IMR-90 (cell line): ENCODE results near the gene HEATR1. TPM values are rescaled to one million over a fixed set of nuclear protein-coding genes. Genes with fewer than 3 reads are reported as not detected.

ENCODE experiments used
- ATAC-seq: fragments of 200-7000 bp; cut with Tn5 transposase; 2 replicates; pipeline ENCODE4 v1.9.1; 2020; ENCODE audit warnings: low read depth, mild to moderate bottlenecking, moderate library complexity
- BruUV-seq: library from RNA; stranded (reverse); fragments of 400-500 nt; replicated peaks from 2 replicates; lab custom pipeline; 2021; lab: Mats Ljungman, UMichigan
- CTCF ChIA-PET: fragments of 300-600 bp; formaldehyde crosslinking; extraction: SDS; loops from one replicate; lab custom pipeline; 2021; ENCODE audit warnings: antibody characterized with exemption; lab: Yijun Ruan, JAX
- POLR2A ChIA-PET: fragments of 300-600 bp; sonication (Branson Sonifier 250); formaldehyde crosslinking; loops from one replicate; lab custom pipeline; 2022; ENCODE audit warnings: antibody characterized with exemption; ENCODE audit not compliant: unreplicated experiment; lab: Charles Lee
- DNase-seq: peaks from one replicate; pipeline ENCODE4 v3.0.0; 2013
- H2AFZ ChIP-seq: replicated peaks from 2 replicates; pipeline ENCODE3; 2013; ENCODE audit warnings: low read length, mild to moderate bottlenecking; ENCODE audit not compliant: poor library complexity
- H2AK5ac ChIP-seq: 2 replicates; pipeline ENCODE4 v1.6.1; 2013; ENCODE audit warnings: low read depth, low read length, inconsistent platforms
- H2AK9ac ChIP-seq: replicated peaks from 2 replicates; pipeline ENCODE3; 2013; ENCODE audit warnings: mild to moderate bottlenecking, low read depth, low read length, moderate library complexity; ENCODE audit not compliant: poor library complexity
- H2BK120ac ChIP-seq: 2 replicates; pipeline ENCODE4 v1.6.1; 2013; ENCODE audit warnings: low read depth, low read length, inconsistent platforms
- H2BK15ac ChIP-seq: 3 replicates; pipeline ENCODE4 v1.6.1; 2013; ENCODE audit warnings: low read depth, low read length, inconsistent platforms
- H2BK20ac ChIP-seq: 2 replicates; pipeline ENCODE4 v1.6.1; 2013; ENCODE audit warnings: low read depth, mild to moderate bottlenecking, inconsistent platforms, low read length, moderate library complexity
- H2BK5ac ChIP-seq: 2 replicates; pipeline ENCODE4 v1.6.1; 2013; ENCODE audit warnings: mild to moderate bottlenecking, low read depth, low read length, inconsistent platforms; ENCODE audit not compliant: poor library complexity, severe bottlenecking
- H3K14ac ChIP-seq: replicated peaks from 2 replicates; pipeline ENCODE4 v1.6.1; 2013; ENCODE audit warnings: low read depth, low read length, inconsistent platforms
- H3K18ac ChIP-seq: 2 replicates; pipeline ENCODE4 v1.6.1; 2013; ENCODE audit warnings: low read depth, low read length, control low read depth
- H3K23ac ChIP-seq: 2 replicates; pipeline ENCODE4 v1.6.1; 2013; ENCODE audit warnings: low read depth, low read length, inconsistent platforms
- H3K27ac ChIP-seq: 2 replicates; pipeline ENCODE4 v1.5.1; 2013; ENCODE audit warnings: mild to moderate bottlenecking, control low read depth, low read length; ENCODE audit not compliant: insufficient read depth
- H3K27me3 ChIP-seq: 2 replicates; pipeline ENCODE4 v1.6.1; 2013; ENCODE audit warnings: low read length; ENCODE audit not compliant: control insufficient read depth, insufficient read depth
- H3K36me3 ChIP-seq: 2 replicates; pipeline ENCODE4 v1.6.1; 2013; ENCODE audit warnings: low read length, mixed read lengths; ENCODE audit not compliant: control insufficient read depth, insufficient read depth
- H3K4ac ChIP-seq: 2 replicates; pipeline ENCODE4 v1.6.1; 2013; ENCODE audit warnings: low read depth, low read length, inconsistent platforms
- H3K4me1 ChIP-seq: 2 replicates; pipeline ENCODE4 v1.6.1; 2013; ENCODE audit warnings: low read length, mixed read lengths; ENCODE audit not compliant: control insufficient read depth, insufficient read depth
- H3K4me2 ChIP-seq: 2 replicates; pipeline ENCODE4 v1.6.1; 2013; ENCODE audit warnings: low read depth, mild to moderate bottlenecking, control low read depth, low read length, moderate library complexity
- H3K4me3 ChIP-seq: 2 replicates; pipeline ENCODE4 v1.5.1; 2013; ENCODE audit warnings: low read depth, mild to moderate bottlenecking, control low read depth, low read length, moderate library complexity; ENCODE audit not compliant: insufficient read depth
- H3K56ac ChIP-seq: 2 replicates; pipeline ENCODE4 v1.6.1; 2013; ENCODE audit warnings: low read length, inconsistent platforms; ENCODE audit not compliant: insufficient read depth; ENCODE audit errors: extremely low read depth
- H3K79me1 ChIP-seq, 2 experiments: 2 replicates each; pipeline ENCODE4 v1.6.1; 2013; ENCODE audit warnings: low read length in 2 of 2, inconsistent platforms in 1 of 2, low read depth in 1 of 2
- H3K9ac ChIP-seq: 2 replicates; pipeline ENCODE4 v1.6.1; 2013; ENCODE audit warnings: low read depth, low read length, control low read depth
- H3K9me1 ChIP-seq: 2 replicates; pipeline ENCODE4 v1.6.1; 2013; ENCODE audit warnings: low read length, inconsistent platforms; ENCODE audit not compliant: insufficient read depth
- H3K9me3 ChIP-seq: 2 replicates; pipeline ENCODE4 v1.6.1; 2013; ENCODE audit warnings: low read length; ENCODE audit not compliant: control insufficient read depth, insufficient read depth
- H4K20me1 ChIP-seq: 2 replicates; pipeline ENCODE4 v1.6.1; 2013; ENCODE audit warnings: low read length, inconsistent platforms; ENCODE audit not compliant: insufficient read depth
- H4K5ac ChIP-seq: 2 replicates; pipeline ENCODE4 v1.6.1; 2013; ENCODE audit warnings: mild to moderate bottlenecking, low read depth, low read length, control low read depth
- H4K8ac ChIP-seq, 2 experiments: 2 replicates each; pipeline ENCODE4 v1.6.1; 2013; ENCODE audit warnings: low read depth in 2 of 2, low read length in 2 of 2, control low read depth in 1 of 2, inconsistent platforms in 1 of 2
- H4K91ac ChIP-seq: 2 replicates; pipeline ENCODE4 v1.6.1; 2013; ENCODE audit warnings: low read depth, low read length, inconsistent platforms; ENCODE audit not compliant: insufficient read depth
- CEBPB ChIP-seq: IDR thresholded peaks from 2 replicates; pipeline ENCODE4 v1.6.1; 2012; ENCODE audit warnings: low read depth, low read length, improper control_type of control experiment
- FOS ChIP-seq: fragments of 150-350 bp; IDR thresholded peaks from 2 replicates; pipeline ENCODE4 v1.6.1; 2016; ENCODE audit warnings: low read depth, low read length
- MAZ ChIP-seq: IDR thresholded peaks from 2 replicates; pipeline ENCODE4 v1.6.1; 2012; ENCODE audit warnings: low read depth, mild to moderate bottlenecking, low read length, improper control_type of control experiment, moderate library complexity, borderline replicate concordance
- WGBS, 2 experiments: methylation state at CpG; one replicate each; pipeline versions ENCODE4 v1.1.5 to v1.1.7; 2013; ENCODE audit warnings: missing lambda C conversion rate in 2 of 2; ENCODE audit not compliant: insufficient read length in 1 of 2; ENCODE audit errors: extremely low coverage in 2 of 2; 5-methylcytosine and 5-hydroxymethylcytosine counted together
- dilution Hi-C: fragments of 300-500 bp; cut with HindIII; formaldehyde crosslinking; loops from one replicate; pipeline ENCODE4 v1.14.3; 2018; ENCODE audit warnings: low sequenced_read_pairs; ENCODE audit not compliant: unreplicated experiment
- in situ Hi-C: fragments of 300-500 bp; cut with MboI; formaldehyde crosslinking; loops from 3 replicates; pipeline ENCODE4 v1.14.3; 2019; ENCODE audit warnings: low sequenced_read_pairs, inconsistent platforms, mixed read lengths
- intact Hi-C: fragments of 100-400 bp; cut with micrococcal nuclease; formaldehyde crosslinking; loops from 2 replicates; pipeline ENCODE4 v1.10.0; 2022
- polyA plus RNA-seq, 3 experiments: library from polyadenylated mRNA; depleted of rRNA; stranded (reverse); fragments of >200 nt; gene quantifications; 2 replicates each; pipeline ENCODE4 v1.2.3, GENCODE V29; 2012; ENCODE audit warnings: low replicate concordance in 1 of 3
- total RNA-seq: library from RNA; depleted of rRNA; stranded (reverse); fragments of >200 nt; gene quantifications from 2 replicates; pipeline ENCODE4 v1.2.3, GENCODE V29; 2012

Gene HEATR1
- total and polyA plus RNA-seq, 2 of the 4 experiments (the other 2 are of a cell fraction), result 8.5 to 53.8 TPM

DNA sequence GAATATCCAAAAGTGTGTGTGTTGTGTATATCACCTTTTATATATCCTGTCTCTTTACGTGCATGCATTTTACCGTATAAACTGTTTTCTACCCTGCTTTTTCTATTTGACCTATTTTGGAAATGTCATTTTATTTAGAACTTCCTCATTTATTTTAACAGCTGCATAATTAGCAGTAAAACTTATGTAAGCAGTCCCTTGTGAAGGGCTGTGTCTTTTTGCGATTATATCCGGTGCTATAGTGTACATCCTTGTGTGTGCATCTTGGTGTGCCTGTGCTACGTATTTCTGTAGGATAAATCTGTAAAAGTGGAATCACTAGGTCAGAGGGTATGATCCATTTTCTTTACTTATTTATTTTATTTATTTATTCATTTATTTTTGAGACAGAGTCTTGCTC is 73.4 kb downstream of the HEATR1 start:
- no peak overlapping the region for H4K91ac ChIP-seq
- no peak overlapping the region for H3K27ac ChIP-seq
- CTCF ChIA-PET, result interaction anchor here (1.3 kb wide), 1 partner anchor 28 kb away, joined by 3 read pairs; no protein-coding TSS in a partner anchor
- in situ Hi-C loops, result no loop called here
- H3K18ac ChIP-seq, result no peak overlapping the region
- no peaks in the 10 kb centered on the region for H4K20me1 ChIP-seq
- ATAC-seq (no peak), DNase-seq (no peak)
- intact Hi-C loops, result loop anchor here (1.0 kb wide), 1 partner anchor 422 kb away; no protein-coding TSS in a partner anchor
- no peak overlapping the region for H2BK5ac ChIP-seq
- H3K9me1 ChIP-seq, result 0 out of 2 replicates have a peak, but pooled peaks cover 3% of the 10 kb centered on the region
- H3K4me2 ChIP-seq, result no peak overlapping the region
- no peak overlapping the region for H2BK120ac ChIP-seq
- H2BK20ac ChIP-seq, result no peak overlapping the region
- H3K56ac ChIP-seq, result no peak overlapping the region
- H3K79me1 ChIP-seq, result peaks cover 7 to 18% of the 10 kb centered on the region in 2 experiments
- no peak overlapping the region for H4K8ac ChIP-seq
- H2AFZ ChIP-seq, result no peak overlapping the region
- H3K23ac ChIP-seq, result no peak overlapping the region
- no peak overlapping the region for H2AK5ac ChIP-seq
- BruUV-seq, result no TSS peak
- H3K9me3 ChIP-seq, result no peaks in the 10 kb centered on the region
- H3K4me1 ChIP-seq, result peaks cover 7% of the 10 kb centered on the region
- H3K4ac ChIP-seq, result no peak overlapping the region
- no peak overlapping the region for H3K9ac ChIP-seq
- H3K36me3 ChIP-seq, result peaks cover 5% of the 10 kb centered on the region
- H3K27me3 ChIP-seq, result no peaks in the 10 kb centered on the region
- no peak overlapping the region for H3K4me3 ChIP-seq
- H3K14ac ChIP-seq, result no peak overlapping the region
- POLR2A ChIA-PET, result no interaction called here
- WGBS, 2 experiments, result no CpG with 5 or more reads among the region's 5 CpGs
- no peak overlapping the region for H4K5ac ChIP-seq
- no peak for TF ChIP-seq MAZ
- TF ChIP-seq CEBPB, result no peak
- TF ChIP-seq FOS, result no peak
- H2AK9ac ChIP-seq, result no peak overlapping the region
- dilution Hi-C loops, result no loop called here
- no peak overlapping the region for H2BK15ac ChIP-seq
